Testis (tissue), 3 donors: Measurements from ENCODE around the gene LIN7A. TPM values are rescaled to one million over a fixed set of nuclear protein-coding genes. Genes with fewer than 3 reads are reported as not detected.

ENCODE experiments used
- DNase-seq: peaks from one replicate; pipeline ENCODE4 v3.0.0-alpha.2; 2019
- H3K27ac ChIP-seq, 2 donors: fragments of 200-600 bp; sonication (generic); one replicate each; pipeline ENCODE4 v1.5.1; 2019
- H3K27me3 ChIP-seq: fragments of 200-600 bp; sonication (generic); one replicate; pipeline ENCODE4 v1.5.1; 2019
- H3K36me3 ChIP-seq: fragments of 200-600 bp; sonication (generic); one replicate; pipeline ENCODE4 v1.5.1; 2017; ENCODE audit warnings: low read depth; ENCODE audit errors: missing control alignments
- H3K4me1 ChIP-seq: fragments of 200-600 bp; sonication (generic); one replicate; pipeline ENCODE4 v1.5.1; 2019
- H3K4me3 ChIP-seq, 2 donors: fragments of 200-600 bp; sonication (generic); one replicate each; pipeline ENCODE4 v1.5.1; 2017 to 2019
- H3K9me3 ChIP-seq: fragments of 200-600 bp; sonication (generic); one replicate; pipeline ENCODE4 v1.5.1; 2017
- POLR2A ChIP-seq: fragments of 450-650 bp; IDR thresholded peaks from one replicate; pipeline ENCODE4 v1.6.1; 2017; ENCODE audit warnings: antibody characterized with exemption, mild to moderate bottlenecking, moderate library complexity
- WGBS, 2 donors: methylation state at CpG; one replicate each; pipeline ENCODE4 v1.1.5; 2018; 5-methylcytosine and 5-hydroxymethylcytosine counted together
- intact Hi-C: fragments of 100-400 bp; cut with DNase I; formaldehyde crosslinking; loops from one replicate; pipeline ENCODE4 v1.15.1; 2023; ENCODE audit warnings: low total_unique reads
- polyA plus RNA-seq: library from polyadenylated mRNA; stranded (reverse); fragments of 350-450 nt; fragmentation: Illumina TruSeq; extraction: RNeasy Lipid Tissue Mini Kit (QIAGEN cat#74804); gene quantifications from one replicate; pipeline ENCODE4 v1.2.3, GENCODE V29; 2014; ENCODE audit warnings: low read depth, low replicate concordance; ENCODE audit not compliant: insufficient read depth
- total RNA-seq, 2 donors: library from RNA; depleted of rRNA; stranded (reverse); fragments of >200 nt; gene quantifications; one replicate each; pipeline ENCODE4 v1.2.3, GENCODE V29; 2016
- TF ChIP-seq, protein P1 (sequence below), 3 experiments: fragments of 450-650 bp in 2 of 3; fragments of 200-600 bp in 1 of 3; sonication (generic) in 1 of 3; IDR thresholded peaks; one replicate each; pipeline ENCODE4 v1.5.1; 2016 to 2019; ENCODE audit warnings: antibody characterized with exemption in 3 of 3, mild to moderate bottlenecking in 2 of 3, moderate library complexity in 1 of 3

The LIN7A gene
- total and polyA plus RNA-seq, 3 donors from 2014 or later, result 5.8 to 48.6 (median 12.0) TPM

DNA sequence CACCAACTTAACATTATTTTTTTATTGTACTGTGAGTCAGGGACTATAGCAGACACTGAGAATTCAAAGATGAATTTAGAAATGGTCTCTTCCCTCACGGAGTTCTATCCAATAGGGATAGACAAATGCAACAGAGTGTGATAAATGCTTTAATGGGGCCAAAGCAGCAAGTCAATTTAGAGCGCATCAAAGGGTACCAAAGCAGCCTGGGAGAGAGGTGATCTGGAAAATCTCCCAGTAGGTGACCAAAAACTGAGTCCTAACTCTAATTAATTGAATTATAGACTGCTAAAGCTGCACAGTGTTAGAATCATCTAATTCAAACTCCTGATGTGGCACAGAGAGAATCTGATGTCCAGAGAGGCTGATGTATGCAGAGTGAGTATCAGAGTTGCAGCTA, 2.6 kb downstream of the LIN7A start:
- no peaks in the 10 kb centered on the region for H3K27me3 ChIP-seq
- no peaks in the 10 kb centered on the region for H3K9me3 ChIP-seq
- H3K4me3 ChIP-seq, result no peak overlapping the region
- no peaks in the 10 kb centered on the region for H3K36me3 ChIP-seq
- intact Hi-C loops, result no loop called here
- WGBS, 2 donors, result 90 to 92% methylated on average over 2 of the region's 2 CpGs
- H3K4me1 ChIP-seq, result peaks cover 6% of the 10 kb centered on the region
- no peak for TF ChIP-seq POLR2A
- TF ChIP-seq, protein P1, sequence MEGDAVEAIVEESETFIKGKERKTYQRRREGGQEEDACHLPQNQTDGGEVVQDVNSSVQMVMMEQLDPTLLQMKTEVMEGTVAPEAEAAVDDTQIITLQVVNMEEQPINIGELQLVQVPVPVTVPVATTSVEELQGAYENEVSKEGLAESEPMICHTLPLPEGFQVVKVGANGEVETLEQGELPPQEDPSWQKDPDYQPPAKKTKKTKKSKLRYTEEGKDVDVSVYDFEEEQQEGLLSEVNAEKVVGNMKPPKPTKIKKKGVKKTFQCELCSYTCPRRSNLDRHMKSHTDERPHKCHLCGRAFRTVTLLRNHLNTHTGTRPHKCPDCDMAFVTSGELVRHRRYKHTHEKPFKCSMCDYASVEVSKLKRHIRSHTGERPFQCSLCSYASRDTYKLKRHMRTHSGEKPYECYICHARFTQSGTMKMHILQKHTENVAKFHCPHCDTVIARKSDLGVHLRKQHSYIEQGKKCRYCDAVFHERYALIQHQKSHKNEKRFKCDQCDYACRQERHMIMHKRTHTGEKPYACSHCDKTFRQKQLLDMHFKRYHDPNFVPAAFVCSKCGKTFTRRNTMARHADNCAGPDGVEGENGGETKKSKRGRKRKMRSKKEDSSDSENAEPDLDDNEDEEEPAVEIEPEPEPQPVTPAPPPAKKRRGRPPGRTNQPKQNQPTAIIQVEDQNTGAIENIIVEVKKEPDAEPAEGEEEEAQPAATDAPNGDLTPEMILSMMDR (IDR thresholded peaks at IDR 0.05), result no peak
- H3K27ac ChIP-seq, result no peak overlapping the region
- no peak for DNase-seq

DNA sequence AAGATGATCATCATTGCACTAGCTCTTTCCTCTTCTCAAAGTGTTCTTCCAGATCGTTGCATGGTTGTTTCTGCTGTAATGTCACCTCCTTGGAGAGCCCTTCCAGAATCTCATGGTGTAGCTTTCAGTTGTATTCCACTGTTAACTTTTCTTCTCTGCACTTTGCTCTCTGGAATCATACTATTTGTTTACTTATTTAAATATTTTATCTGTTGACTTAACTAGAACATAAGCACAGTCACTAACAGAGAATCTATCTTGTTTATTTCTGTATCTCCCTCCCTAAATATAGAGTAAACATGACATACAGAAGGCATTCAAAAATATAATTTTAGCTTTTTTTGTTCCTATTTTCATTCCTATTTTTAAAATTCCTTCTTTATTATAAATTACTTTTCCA, 11.8 kb downstream of the LIN7A start:
- H3K27me3 ChIP-seq, result no peaks in the 10 kb centered on the region
- WGBS, 2 donors, result 45 to 60% methylated on average over 1 of the region's 1 CpG
- no peak for TF ChIP-seq POLR2A
- TF ChIP-seq, protein P1 (IDR thresholded peaks at IDR 0.05), result no peak
- no peaks in the 10 kb centered on the region for H3K9me3 ChIP-seq
- intact Hi-C loops, result no loop called here
- no peak overlapping the region for H3K27ac ChIP-seq
- H3K4me3 ChIP-seq, result no peak overlapping the region
- H3K36me3 ChIP-seq, result no peaks in the 10 kb centered on the region
- H3K4me1 ChIP-seq, result no peaks in the 10 kb centered on the region
- no peak for DNase-seq

DNA sequence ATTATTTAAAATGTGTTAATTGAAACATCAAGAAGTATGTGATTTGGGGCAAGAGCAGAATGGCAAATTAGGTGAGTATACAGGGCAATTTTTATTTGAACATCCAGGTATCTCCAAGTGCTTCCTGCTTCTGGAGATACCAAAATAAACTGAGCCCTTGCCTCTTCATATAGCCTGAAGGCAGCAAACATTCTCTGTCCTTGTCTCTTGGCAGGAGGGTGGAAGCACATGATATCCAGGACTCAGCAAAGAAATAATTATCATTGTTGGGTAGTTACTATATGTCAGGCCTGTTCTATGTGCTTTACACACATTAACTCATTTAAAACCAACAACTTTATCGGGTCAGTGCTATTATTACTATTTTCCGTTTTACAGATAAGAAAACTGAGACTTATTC, 12.5 kb downstream of the LIN7A start:
- TF ChIP-seq, protein P1 (IDR thresholded peaks at IDR 0.05), result no peak
- no peak for TF ChIP-seq POLR2A
- Histone ChIP-seq H3K27me3 (no peaks in the 10 kb centered on the region), H3K36me3 (no peaks in the 10 kb centered on the region), H3K9me3 (no peaks in the 10 kb centered on the region), H3K4me3 (no peak overlapping the region), H3K27ac (no peak overlapping the region), H3K4me1 (no peaks in the 10 kb centered on the region)
- no peak for DNase-seq
- WGBS, 2 donors, result 86 to 91% methylated on average over 2 of the region's 2 CpGs
- intact Hi-C loops, result no loop called here

DNA sequence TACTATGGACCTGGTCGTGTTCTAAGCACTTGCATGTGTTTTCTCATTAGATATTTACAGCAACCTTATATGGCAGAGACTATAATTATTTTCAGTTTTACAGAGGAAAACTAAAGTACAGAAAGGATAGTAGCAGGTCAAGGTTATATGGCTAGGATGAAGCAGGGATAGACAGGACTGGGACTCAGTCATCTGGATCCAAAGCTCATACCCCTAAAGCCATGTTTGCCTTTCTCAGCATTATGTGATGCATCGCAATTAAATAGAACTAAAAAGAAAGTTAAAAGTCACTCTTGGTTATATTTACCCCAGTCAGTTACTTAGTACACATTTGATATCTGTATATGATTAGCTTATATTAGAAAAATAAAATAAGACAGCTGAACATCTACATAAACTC, 13.3 kb downstream of the LIN7A start:
- no peaks in the 10 kb centered on the region for H3K9me3 ChIP-seq
- H3K36me3 ChIP-seq, result no peaks in the 10 kb centered on the region
- DNase-seq, result no peak
- H3K27ac ChIP-seq, result no peak overlapping the region
- H3K4me1 ChIP-seq, result no peaks in the 10 kb centered on the region
- no peaks in the 10 kb centered on the region for H3K27me3 ChIP-seq
- TF ChIP-seq, protein P1 (IDR thresholded peaks at IDR 0.05), result no peak
- TF ChIP-seq POLR2A, result no peak
- no peak overlapping the region for H3K4me3 ChIP-seq
- 83 to 84% methylated on average over 2 of the region's 2 CpGs for WGBS, 2 donors
- intact Hi-C loops, result no loop called here

DNA sequence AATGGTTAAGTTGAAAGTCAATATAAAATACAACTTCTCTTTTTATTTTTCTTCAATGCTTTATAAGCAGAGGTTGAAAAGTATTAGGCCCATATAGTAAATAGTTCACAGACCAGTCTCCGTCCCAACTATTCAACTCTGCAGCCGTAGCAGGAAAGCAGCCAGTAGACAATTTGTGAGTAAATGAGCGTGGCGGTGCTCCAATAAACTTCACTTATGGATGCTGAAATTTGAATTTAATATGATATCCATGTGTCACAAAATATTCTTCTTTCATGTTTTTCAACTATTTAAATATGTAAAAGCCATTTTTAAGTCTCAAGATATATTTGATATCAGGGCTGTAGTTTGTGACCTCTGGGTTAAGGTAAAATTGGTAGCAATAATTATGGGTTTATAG, 17.7 kb downstream of the LIN7A start:
- no peak for DNase-seq
- Histone ChIP-seq H3K4me3 (no peak overlapping the region), H3K27me3 (no peaks in the 10 kb centered on the region), H3K9me3 (no peaks in the 10 kb centered on the region), H3K27ac (no peak overlapping the region), H3K4me1 (no peaks in the 10 kb centered on the region), H3K36me3 (no peaks in the 10 kb centered on the region)
- 92 to 96% methylated on average over 4 of the region's 4 CpGs for WGBS, 2 donors
- intact Hi-C loops, result no loop called here
- TF ChIP-seq, protein P1 (IDR thresholded peaks at IDR 0.05), result no peak
- no peak for TF ChIP-seq POLR2A
